WERI-Rb-1 (cell line): Measurements from ENCODE around the gene USP3.

Experiments used
- DNase-seq: peaks from one replicate; pipeline ENCODE4 v3.0.0-alpha.2; 2020
- H3K27ac ChIP-seq: fragments of 250-450 bp; sonication (Bioruptor Pico); 2 replicates; pipeline ENCODE4 v1.5.1; 2020; ENCODE audit warnings: mild to moderate bottlenecking, moderate library complexity
- H3K27me3 ChIP-seq: fragments of 250-450 bp; sonication (Bioruptor Pico); 2 replicates; pipeline ENCODE4 v1.5.1; 2021; ENCODE audit warnings: mild to moderate bottlenecking, low read depth, moderate library complexity; ENCODE audit not compliant: insufficient read depth, severe bottlenecking
- H3K36me3 ChIP-seq: fragments of 250-450 bp; sonication (Bioruptor Pico); 2 replicates; pipeline ENCODE4 v1.5.1; 2020; ENCODE audit warnings: mild to moderate bottlenecking, moderate library complexity
- H3K4me3 ChIP-seq: 2 replicates; pipeline ENCODE4 v1.5.1; 2011; ENCODE audit warnings: low read depth, mild to moderate bottlenecking, control low read depth, low read length
- H3K9me3 ChIP-seq: fragments of 250-450 bp; sonication (Bioruptor Pico); 2 replicates; pipeline ENCODE4 v1.5.1; 2021; ENCODE audit warnings: mild to moderate bottlenecking, moderate library complexity; ENCODE audit not compliant: severe bottlenecking
- CTCF ChIP-seq: IDR thresholded peaks from 2 replicates; pipeline ENCODE4 v1.5.1; 2011; ENCODE audit warnings: low read depth, mild to moderate bottlenecking, control low read depth, inconsistent platforms, low read length

Gene USP3

GRCh38 chr15:63460210-63461155 is 43.9 kb upstream of the USP3 start:
- Histone ChIP-seq H3K36me3 (no peaks in the 10 kb centered on the region), H3K4me3 (no peak overlapping the region), H3K27ac (no peak overlapping the region), H3K27me3 (no peaks in the 10 kb centered on the region), H3K9me3 (peaks cover 4% of the 10 kb centered on the region)
- TF ChIP-seq CTCF: no peak
- DNase-seq: no peak

GRCh38 chr15:63461230-63461985 is 43.0 kb upstream of the USP3 start:
- DNase-seq: no peak
- no peak for TF ChIP-seq CTCF
- peaks cover 4% of the 10 kb centered on the region for H3K9me3 ChIP-seq
- no peak overlapping the region for H3K4me3 ChIP-seq
- no peaks in the 10 kb centered on the region for H3K36me3 ChIP-seq
- no peak overlapping the region for H3K27ac ChIP-seq
- no peaks in the 10 kb centered on the region for H3K27me3 ChIP-seq

GRCh38 chr15:63462088-63462487 is 42.3 kb upstream of the USP3 start:
- no peak overlapping the region for H3K27ac ChIP-seq
- TF ChIP-seq CTCF: no peak

GRCh38 chr15:63463036-63463435 is 41.4 kb upstream of the USP3 start:
- H3K27me3 ChIP-seq: no peaks in the 10 kb centered on the region
- no peak for TF ChIP-seq CTCF
- H3K27ac ChIP-seq: no peak overlapping the region
- no peak overlapping the region for H3K4me3 ChIP-seq
- no peaks in the 10 kb centered on the region for H3K36me3 ChIP-seq
- no peak for DNase-seq
- peaks cover 4% of the 10 kb centered on the region for H3K9me3 ChIP-seq

More at GRCh38 chr15:63462088-63462487, 42.3 kb upstream of the USP3 start:
- no peak for DNase-seq
- peaks cover 4% of the 10 kb centered on the region for H3K9me3 ChIP-seq
- H3K36me3 ChIP-seq: no peaks in the 10 kb centered on the region
- no peak overlapping the region for H3K4me3 ChIP-seq
- H3K27me3 ChIP-seq: no peaks in the 10 kb centered on the region

GRCh38 chr15:63463793-63464192 is 40.6 kb upstream of the USP3 start:
- no peaks in the 10 kb centered on the region for H3K27me3 ChIP-seq
- H3K36me3 ChIP-seq: no peaks in the 10 kb centered on the region
- peaks cover 1% of the 10 kb centered on the region for H3K9me3 ChIP-seq
- H3K4me3 ChIP-seq: no peak overlapping the region
- TF ChIP-seq CTCF: no peak
- H3K27ac ChIP-seq: no peak overlapping the region
- no peak for DNase-seq
